Breast epithelium (tissue), 4 donors: ENCODE results near the gene BPIFA3. TPM values are rescaled to one million over a fixed set of nuclear protein-coding genes. Genes with fewer than 3 reads are reported as not detected.

Experiments used
- DNase-seq, 2 donors: peaks; one replicate each; pipeline ENCODE4 v3.0.0-alpha.2; 2019; ENCODE audit warnings: low spot score in 2 of 2
- H3K27ac ChIP-seq, 2 donors: fragments of 200-600 bp; sonication (generic) in 1 of 2; one replicate each; pipeline ENCODE4 v1.5.1; 2016 to 2019; ENCODE audit warnings: mild to moderate bottlenecking in 1 of 2
- H3K27me3 ChIP-seq, 2 donors: fragments of 200-600 bp; sonication (generic) in 1 of 2; one replicate each; pipeline versions ENCODE4 v1.5.1 to v1.6.0; 2017 to 2019; ENCODE audit warnings: control low read depth in 1 of 2, mild to moderate bottlenecking in 1 of 2
- H3K36me3 ChIP-seq: fragments of 200-600 bp; one replicate; pipeline ENCODE4 v1.5.1; 2019
- H3K4me1 ChIP-seq, 2 donors: fragments of 200-600 bp; sonication (generic); one replicate each; pipeline ENCODE4 v1.5.1; 2016 to 2019; ENCODE audit warnings: control low read depth in 1 of 2
- H3K4me3 ChIP-seq, 3 donors: fragments of 200-600 bp; sonication (generic); 1 replicate in 2 of 3; 2 replicates in 1 of 3; pipeline ENCODE4 v1.5.1; 2016 to 2019; ENCODE audit warnings: mild to moderate bottlenecking in 3 of 3, moderate library complexity in 2 of 3
- H3K9me3 ChIP-seq, 2 donors: fragments of 200-600 bp; sonication (generic) in 1 of 2; one replicate each; pipeline ENCODE4 v1.5.1; 2016 to 2019; ENCODE audit warnings: control low read depth in 1 of 2
- POLR2A ChIP-seq: fragments of 450-650 bp; IDR thresholded peaks from one replicate; pipeline ENCODE4 v1.6.1; 2016; ENCODE audit warnings: antibody characterized with exemption, mild to moderate bottlenecking, moderate library complexity
- POLR2AphosphoS5 ChIP-seq, 3 donors: sonication (generic); formaldehyde crosslinking; IDR thresholded peaks; one replicate each; pipeline ENCODE4 v1.6.1; 2017; ENCODE audit warnings: antibody characterized with exemption in 3 of 3
- intact Hi-C: fragments of 100-400 bp; cut with DNase I; formaldehyde crosslinking; loops from one replicate; pipeline ENCODE4 v1.15.1; 2023; ENCODE audit warnings: low total_unique reads
- total RNA-seq, 3 donors: library from RNA; depleted of rRNA; stranded (reverse); fragments of >200 nt; gene quantifications; one replicate each; pipeline ENCODE4 v1.1.0, GENCODE V29; 2016
- TF ChIP-seq, protein P1 (sequence below), 3 donors: fragments of 450-650 bp; IDR thresholded peaks; one replicate each; pipeline ENCODE4 v1.5.1; 2016 to 2017; ENCODE audit warnings: antibody characterized with exemption in 3 of 3, mild to moderate bottlenecking in 3 of 3, moderate library complexity in 3 of 3

Gene BPIFA3
- total RNA-seq, 3 donors from 2014 or later: not detected

DNA sequence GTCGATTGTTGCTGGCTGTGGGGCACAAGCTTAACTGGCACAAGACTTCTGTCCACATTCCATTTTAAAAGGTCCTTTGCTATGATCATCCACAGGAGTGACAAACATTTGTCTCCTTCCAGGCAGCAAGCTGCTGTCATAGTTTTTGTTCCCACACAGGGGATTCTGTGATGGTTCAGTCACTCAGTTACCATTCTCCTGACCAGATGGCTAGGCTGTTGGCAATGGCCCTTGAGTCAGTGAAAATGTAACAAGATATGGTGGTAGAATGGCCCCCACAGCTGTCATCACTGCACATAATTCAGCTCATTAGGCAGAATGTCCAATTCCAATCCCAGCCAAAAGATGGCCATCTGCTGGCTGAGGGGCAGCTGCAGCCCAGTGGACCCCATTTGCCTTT lies 32.3 kb downstream of the BPIFA3 start:
- intact Hi-C loops: no loop called here
- no peak overlapping the region for H3K4me3 ChIP-seq
- no peaks in the 10 kb centered on the region for H3K9me3 ChIP-seq
- TF ChIP-seq POLR2AphosphoS5 (IDR thresholded peaks at IDR 0.05): no peak
- no peak for TF ChIP-seq POLR2A
- TF ChIP-seq, protein P1, sequence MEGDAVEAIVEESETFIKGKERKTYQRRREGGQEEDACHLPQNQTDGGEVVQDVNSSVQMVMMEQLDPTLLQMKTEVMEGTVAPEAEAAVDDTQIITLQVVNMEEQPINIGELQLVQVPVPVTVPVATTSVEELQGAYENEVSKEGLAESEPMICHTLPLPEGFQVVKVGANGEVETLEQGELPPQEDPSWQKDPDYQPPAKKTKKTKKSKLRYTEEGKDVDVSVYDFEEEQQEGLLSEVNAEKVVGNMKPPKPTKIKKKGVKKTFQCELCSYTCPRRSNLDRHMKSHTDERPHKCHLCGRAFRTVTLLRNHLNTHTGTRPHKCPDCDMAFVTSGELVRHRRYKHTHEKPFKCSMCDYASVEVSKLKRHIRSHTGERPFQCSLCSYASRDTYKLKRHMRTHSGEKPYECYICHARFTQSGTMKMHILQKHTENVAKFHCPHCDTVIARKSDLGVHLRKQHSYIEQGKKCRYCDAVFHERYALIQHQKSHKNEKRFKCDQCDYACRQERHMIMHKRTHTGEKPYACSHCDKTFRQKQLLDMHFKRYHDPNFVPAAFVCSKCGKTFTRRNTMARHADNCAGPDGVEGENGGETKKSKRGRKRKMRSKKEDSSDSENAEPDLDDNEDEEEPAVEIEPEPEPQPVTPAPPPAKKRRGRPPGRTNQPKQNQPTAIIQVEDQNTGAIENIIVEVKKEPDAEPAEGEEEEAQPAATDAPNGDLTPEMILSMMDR (IDR thresholded peaks at IDR 0.05): no peak
- no peaks in the 10 kb centered on the region for H3K27me3 ChIP-seq
- no peaks in the 10 kb centered on the region for H3K4me1 ChIP-seq
- no peaks in the 10 kb centered on the region for H3K36me3 ChIP-seq
- H3K27ac ChIP-seq: no peak overlapping the region
- no peak for DNase-seq

DNA sequence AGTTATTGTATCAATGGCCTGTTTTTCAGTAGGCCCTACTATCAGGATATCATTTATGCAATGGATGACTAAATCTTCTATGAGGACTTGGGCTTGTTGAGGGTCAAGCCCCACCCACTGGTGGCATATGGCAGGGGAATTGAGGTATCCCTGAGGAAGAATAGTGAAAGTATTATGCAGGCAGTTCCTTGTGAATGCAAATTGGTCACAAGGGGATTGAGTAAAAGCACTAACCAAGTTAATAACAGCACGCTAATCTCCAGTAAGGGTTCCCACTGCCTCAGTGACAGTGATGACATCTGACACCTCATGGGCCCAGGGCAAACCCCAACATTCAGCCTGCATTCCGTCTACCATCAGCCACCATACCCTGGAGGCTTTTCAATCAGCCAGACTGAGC lies 33.5 kb downstream of the BPIFA3 start:
- intact Hi-C loops: no loop called here
- Histone ChIP-seq H3K36me3 (no peaks in the 10 kb centered on the region), H3K4me1 (no peaks in the 10 kb centered on the region), H3K27me3 (no peaks in the 10 kb centered on the region), H3K4me3 (no peak overlapping the region), H3K9me3 (peaks cover 0 to under 1% of the 10 kb centered on the region in 2 donors), H3K27ac (no peak overlapping the region)
- DNase-seq: no peak
- TF ChIP-seq POLR2AphosphoS5 (IDR thresholded peaks at IDR 0.05): no peak
- TF ChIP-seq, protein P1 (IDR thresholded peaks at IDR 0.05): no peak
- no peak for TF ChIP-seq POLR2A

- H3K27ac ChIP-seq: no peak overlapping the region
Observed at GRCh38 chr20:33251496-33251895, 34.3 kb downstream of the BPIFA3 start.

DNA sequence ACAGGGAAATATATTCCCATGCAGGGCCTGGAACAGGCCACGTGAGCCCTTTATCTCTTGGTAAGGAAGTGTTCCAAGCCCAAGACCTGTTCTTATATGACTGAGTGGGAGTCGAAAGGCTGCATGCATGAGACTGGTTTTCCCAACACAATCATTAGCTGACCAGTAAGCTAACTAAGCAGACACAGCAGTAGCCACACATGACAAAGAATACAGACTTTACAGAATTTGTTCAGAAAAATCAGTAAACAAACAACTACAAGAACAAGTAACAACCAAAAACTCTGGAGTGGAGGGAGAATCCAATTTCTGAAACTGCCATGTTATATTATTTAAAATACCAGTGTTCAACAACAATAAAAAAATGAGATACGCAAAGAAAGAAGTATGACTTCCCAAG lies 35.3 kb downstream of the BPIFA3 start:
- Histone ChIP-seq H3K9me3 (peaks cover 0 to 5% of the 10 kb centered on the region in 2 donors), H3K4me1 (no peaks in the 10 kb centered on the region), H3K27me3 (no peaks in the 10 kb centered on the region), H3K4me3 (no peak overlapping the region), H3K36me3 (no peaks in the 10 kb centered on the region), H3K27ac (no peak overlapping the region)
- intact Hi-C loops: no loop called here
- TF ChIP-seq POLR2AphosphoS5 (IDR thresholded peaks at IDR 0.05) (no peak), POLR2A (no peak)
- TF ChIP-seq, protein P1 (IDR thresholded peaks at IDR 0.05): no peak
- DNase-seq: no peak

More at GRCh38 chr20:33251496-33251895, 34.3 kb downstream of the BPIFA3 start:
- Histone ChIP-seq H3K4me3 (no peak overlapping the region), H3K9me3 (peaks cover 0 to 5% of the 10 kb centered on the region in 2 donors), H3K36me3 (no peaks in the 10 kb centered on the region), H3K4me1 (no peaks in the 10 kb centered on the region), H3K27me3 (no peaks in the 10 kb centered on the region)
- TF ChIP-seq, protein P1 (IDR thresholded peaks at IDR 0.05): no peak
- TF ChIP-seq POLR2AphosphoS5 (IDR thresholded peaks at IDR 0.05) (no peak), POLR2A (no peak)
- intact Hi-C loops: no loop called here
- no peak for DNase-seq

DNA sequence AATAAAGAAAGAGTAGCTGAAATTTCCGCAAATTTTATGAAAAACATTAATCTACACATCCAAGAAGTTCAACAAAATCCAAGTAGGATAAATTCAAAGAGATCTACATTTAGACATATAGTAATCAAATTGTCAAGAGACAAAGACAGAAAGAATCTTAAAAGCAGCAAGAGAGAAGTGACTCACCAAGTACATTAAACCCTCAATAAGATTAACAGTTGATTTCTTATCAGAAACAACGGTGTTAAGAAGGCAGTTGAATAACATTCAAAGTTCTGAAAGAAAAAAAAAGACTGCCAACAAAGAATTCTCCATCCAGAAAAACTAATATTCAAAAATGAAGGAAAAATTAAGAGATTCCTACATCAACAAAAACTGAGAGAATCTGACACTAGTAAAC lies 37.9 kb downstream of the BPIFA3 start:
- intact Hi-C loops: no loop called here
- Histone ChIP-seq H3K9me3 (peaks cover 0 to 5% of the 10 kb centered on the region in 2 donors), H3K36me3 (no peaks in the 10 kb centered on the region), H3K4me1 (no peaks in the 10 kb centered on the region), H3K4me3 (no peak overlapping the region), H3K27ac (no peak overlapping the region), H3K27me3 (no peaks in the 10 kb centered on the region)
- TF ChIP-seq POLR2AphosphoS5 (IDR thresholded peaks at IDR 0.05): no peak
- TF ChIP-seq, protein P1 (IDR thresholded peaks at IDR 0.05): no peak
- no peak for TF ChIP-seq POLR2A
- no peak for DNase-seq
